ENCODE measurements around the gene GFI1B. TPM values are rescaled to one million over a fixed set of nuclear protein-coding genes. Genes with fewer than 3 reads are reported as not detected.
"Not testable (repeated sequence)": the region's sequence is repeated elsewhere in the genome, so short reads cannot be mapped to it uniquely, and the experiment has no call there.

GFI1B gene
- total and polyA plus RNA-seq, 2 of the 13 experiments (the other 11 are each of a cell fraction or from before 2014, with no cell fraction given), result 0.15 to 0.51 TPM

- in situ Hi-C loops (cut with HindIII; ENCODE audit: extremely low pct_ligation_motif_present, low pct_unique_long_range_greater_than_20kb), result no loop called here
- no peaks in the 10 kb centered on the region for H3K36me3 ChIP-seq (replicated peaks in 1 of 2; ENCODE audit: control insufficient read depth in 1 of 2, insufficient read depth in 2 of 2, low read length in 2 of 2)
These were observed 13.0 kb upstream of the GFI1B start for GRCh38 chr9:132965478-132965877.

GRCh38 chr9:132967908-132968307 lies 10.6 kb upstream of the GFI1B start:
- H3K9ac ChIP-seq (ENCODE audit: insufficient read depth, low read depth, low read length); CTCF ChIA-PET (ENCODE audit: low intra/inter-chr PET ratio, low total read pairs); H3K27ac ChIP-seq (ENCODE audit: extremely low read length, insufficient read depth, low read length); ATAC-seq; H2AFZ ChIP-seq (ENCODE audit: low read length); in situ Hi-C loops (cut with HindIII; ENCODE audit: extremely low pct_ligation_motif_present, low pct_unique_long_range_greater_than_20kb); H3K79me2 ChIP-seq (ENCODE audit: insufficient read depth, low read length); DNase-seq (ENCODE audit: low spot score); H3K4me2 ChIP-seq (ENCODE audit: low read depth, low read length); H4K20me1 ChIP-seq (ENCODE audit: insufficient read depth, low read length); FAIRE-seq; POLR2A ChIA-PET; H3K36me3 ChIP-seq (replicated peaks in 1 of 2; ENCODE audit: control insufficient read depth in 1 of 2, insufficient read depth in 2 of 2, low read length in 2 of 2); H3K4me1 ChIP-seq (ENCODE audit: insufficient read depth, low read length); intact Hi-C loops (cut with micrococcal nuclease; ENCODE audit: unreplicated experiment); H3K4me3 ChIP-seq (replicated peaks in 1 of 3; ENCODE audit: insufficient read depth in 1 of 3, low read depth in 2 of 3, low read length in 3 of 3); BruUV-seq (replicated peaks); H3K9me3 ChIP-seq (ENCODE audit: low read length): not testable (repeated sequence)
- 57% methylated on average over 3 of the region's 3 CpGs for WGBS (ENCODE audit: low lambda C conversion rate)
- H3K27me3 ChIP-seq (ENCODE audit: control insufficient read depth in 1 of 2, insufficient read depth in 2 of 2, low read length in 2 of 2), result peaks cover 1 to 34% of the 10 kb centered on the region in 2 experiments; a peak in 3 of 5 replicates

More at GRCh38 chr9:132965478-132965877, 13.0 kb upstream of the GFI1B start:
- no peaks in the 10 kb centered on the region for H3K4me1 ChIP-seq (ENCODE audit: insufficient read depth, low read length)
- intact Hi-C loops (cut with micrococcal nuclease; ENCODE audit: unreplicated experiment), result no loop called here
- no peak overlapping the region for H3K4me3 ChIP-seq (replicated peaks in 1 of 3; ENCODE audit: insufficient read depth in 1 of 3, low read depth in 2 of 3, low read length in 3 of 3)
- ChIA-PET CTCF (ENCODE audit: low intra/inter-chr PET ratio, low total read pairs) (no interaction called here), POLR2A (no interaction called here)
- no peak overlapping the region for H3K4me2 ChIP-seq (ENCODE audit: low read depth, low read length)
- H4K20me1 ChIP-seq (ENCODE audit: insufficient read depth, low read length), result no peaks in the 10 kb centered on the region
- 23% methylated on average over 9 of the region's 9 CpGs for WGBS (ENCODE audit: low lambda C conversion rate)
- H3K9ac ChIP-seq (ENCODE audit: insufficient read depth, low read depth, low read length), result no peak overlapping the region
- TF ChIP-seq NR2C2 (CRISPR knock-in tag; IDR thresholded peaks at IDR 0.05; ENCODE audit: borderline replicate concordance) (no peak), ZNF703 (CRISPR knock-in tag; IDR thresholded peaks at IDR 0.05; ENCODE audit: borderline replicate concordance) (no peak), ZNF260 (CRISPR knock-in tag; IDR thresholded peaks at IDR 0.05; ENCODE audit: borderline replicate concordance, low read depth) (no peak), PBX3 (CRISPR knock-in tag; IDR thresholded peaks at IDR 0.05; ENCODE audit: borderline replicate concordance) (no peak), UBTF (CRISPR knock-in tag; IDR thresholded peaks at IDR 0.05) (no peak), ZNF629 (CRISPR knock-in tag; conservative IDR thresholded peaks at IDR 0.05) (no peak), KAT2B (IDR thresholded peaks at IDR 0.05; ENCODE audit: borderline replicate concordance, low read depth, low read length) (no peak), ZNF10 (CRISPR knock-in tag; IDR thresholded peaks at IDR 0.05; ENCODE audit: borderline replicate concordance, low read depth) (no peak), REXO4 (CRISPR knock-in tag; IDR thresholded peaks at IDR 0.05; ENCODE audit: borderline replicate concordance) (no peak)
- H3K79me2 ChIP-seq (ENCODE audit: insufficient read depth, low read length), result no peaks in the 10 kb centered on the region
- ATAC-seq (no peak), FAIRE-seq (no peak), DNase-seq (ENCODE audit: low spot score) (no peak)
- no TSS peak for BruUV-seq (replicated peaks)
- H3K27ac ChIP-seq (ENCODE audit: extremely low read length, insufficient read depth, low read length), result no peak overlapping the region
- H2AFZ ChIP-seq (ENCODE audit: low read length), result no peak overlapping the region
- no peaks in the 10 kb centered on the region for H3K9me3 ChIP-seq (ENCODE audit: low read length)
- H3K27me3 ChIP-seq (ENCODE audit: control insufficient read depth in 1 of 2, insufficient read depth in 2 of 2, low read length in 2 of 2), result peaks cover 1 to 29% of the 10 kb centered on the region in 2 experiments; a peak in 2 of 5 replicates

Measured in HepG2 (cell line).